Retinal pigment epithelial cell (primary cell): ENCODE measurements around the gene TTLL5.

ENCODE experiments used
- DNase-seq: peaks from one replicate; pipeline ENCODE4 v3.0.0-alpha.2; 2010; ENCODE audit warnings: low read depth
- H3K4me3 ChIP-seq: 2 replicates; pipeline ENCODE4 v1.5.1; 2011; ENCODE audit warnings: mild to moderate bottlenecking, low read length, control low read depth, moderate library complexity
- TF ChIP-seq, protein P1 (sequence below): conservative IDR thresholded peaks from 2 replicates; pipeline ENCODE4 v1.5.1; 2011; ENCODE audit warnings: low read depth, low read length, control low read depth, inconsistent platforms

The TTLL5 gene

DNA sequence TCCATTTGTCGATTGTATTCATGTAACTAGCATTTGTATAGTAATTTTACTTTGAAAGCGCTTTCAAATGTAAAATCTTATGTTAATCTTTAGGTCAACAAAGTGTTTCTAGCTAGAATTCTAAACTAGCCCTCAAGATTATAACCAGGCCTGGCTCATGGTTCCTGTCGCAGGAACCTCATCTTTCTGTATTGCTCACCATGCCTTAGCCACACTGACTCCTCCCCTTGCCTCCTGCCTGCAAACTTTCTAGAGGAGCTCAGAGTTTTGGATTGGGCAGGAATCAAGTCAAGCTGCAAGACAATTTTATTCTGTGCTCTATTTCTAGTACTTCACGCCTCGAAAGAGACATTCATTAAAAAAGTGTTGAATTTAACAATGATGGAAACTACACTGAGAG, 220.9 kb downstream of the TTLL5 start:
- TF ChIP-seq, protein P1, sequence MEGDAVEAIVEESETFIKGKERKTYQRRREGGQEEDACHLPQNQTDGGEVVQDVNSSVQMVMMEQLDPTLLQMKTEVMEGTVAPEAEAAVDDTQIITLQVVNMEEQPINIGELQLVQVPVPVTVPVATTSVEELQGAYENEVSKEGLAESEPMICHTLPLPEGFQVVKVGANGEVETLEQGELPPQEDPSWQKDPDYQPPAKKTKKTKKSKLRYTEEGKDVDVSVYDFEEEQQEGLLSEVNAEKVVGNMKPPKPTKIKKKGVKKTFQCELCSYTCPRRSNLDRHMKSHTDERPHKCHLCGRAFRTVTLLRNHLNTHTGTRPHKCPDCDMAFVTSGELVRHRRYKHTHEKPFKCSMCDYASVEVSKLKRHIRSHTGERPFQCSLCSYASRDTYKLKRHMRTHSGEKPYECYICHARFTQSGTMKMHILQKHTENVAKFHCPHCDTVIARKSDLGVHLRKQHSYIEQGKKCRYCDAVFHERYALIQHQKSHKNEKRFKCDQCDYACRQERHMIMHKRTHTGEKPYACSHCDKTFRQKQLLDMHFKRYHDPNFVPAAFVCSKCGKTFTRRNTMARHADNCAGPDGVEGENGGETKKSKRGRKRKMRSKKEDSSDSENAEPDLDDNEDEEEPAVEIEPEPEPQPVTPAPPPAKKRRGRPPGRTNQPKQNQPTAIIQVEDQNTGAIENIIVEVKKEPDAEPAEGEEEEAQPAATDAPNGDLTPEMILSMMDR, result no peak
- DNase-seq, result no peak
- no peak overlapping the region for H3K4me3 ChIP-seq

DNA sequence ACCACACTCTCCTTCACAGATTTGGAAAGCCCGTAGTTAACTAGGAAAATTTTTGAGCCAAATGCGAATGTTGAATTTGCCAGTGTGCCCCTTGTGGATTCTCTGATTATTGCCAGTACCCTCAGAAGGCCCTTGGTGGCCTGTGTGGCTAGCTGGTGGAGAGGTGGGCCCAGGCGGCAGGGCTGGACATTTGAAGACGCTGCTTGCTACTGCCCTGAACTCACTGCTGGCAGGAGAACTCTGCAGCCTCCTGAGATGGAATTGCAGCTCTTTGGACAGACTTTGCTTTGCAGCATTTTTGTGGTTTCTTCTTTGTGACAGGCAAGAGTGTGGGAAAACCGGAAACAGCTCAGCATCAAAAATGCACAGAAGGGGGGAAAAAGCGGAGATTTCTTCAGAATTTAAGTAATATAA, 223.2 kb downstream of the TTLL5 start:
- peak; percentile 79 for DNase-seq
- no peak overlapping the region for H3K4me3 ChIP-seq
- TF ChIP-seq, protein P1, result peak; percentile 47

DNA sequence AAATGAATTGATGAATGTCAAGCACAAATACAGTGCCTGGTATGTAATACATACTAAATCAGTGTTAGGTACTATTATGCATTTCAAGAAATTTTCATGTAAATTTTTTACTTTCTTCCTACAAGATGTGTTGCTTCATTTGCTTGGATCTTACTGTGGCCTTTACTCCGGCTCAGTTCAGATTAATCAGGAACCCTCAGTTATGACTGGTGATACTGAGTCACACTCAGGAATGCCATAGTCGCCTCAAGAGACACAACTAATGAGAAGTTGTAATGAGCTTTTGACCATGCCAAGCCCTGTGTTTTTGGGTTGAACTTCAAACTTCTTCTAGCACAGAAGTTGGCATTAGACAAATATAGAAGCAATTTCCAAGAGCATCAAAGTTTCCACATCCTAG, 224.8 kb downstream of the TTLL5 start:
- TF ChIP-seq, protein P1, result no peak
- no peak overlapping the region for H3K4me3 ChIP-seq
- peak; percentile 77 for DNase-seq

DNA sequence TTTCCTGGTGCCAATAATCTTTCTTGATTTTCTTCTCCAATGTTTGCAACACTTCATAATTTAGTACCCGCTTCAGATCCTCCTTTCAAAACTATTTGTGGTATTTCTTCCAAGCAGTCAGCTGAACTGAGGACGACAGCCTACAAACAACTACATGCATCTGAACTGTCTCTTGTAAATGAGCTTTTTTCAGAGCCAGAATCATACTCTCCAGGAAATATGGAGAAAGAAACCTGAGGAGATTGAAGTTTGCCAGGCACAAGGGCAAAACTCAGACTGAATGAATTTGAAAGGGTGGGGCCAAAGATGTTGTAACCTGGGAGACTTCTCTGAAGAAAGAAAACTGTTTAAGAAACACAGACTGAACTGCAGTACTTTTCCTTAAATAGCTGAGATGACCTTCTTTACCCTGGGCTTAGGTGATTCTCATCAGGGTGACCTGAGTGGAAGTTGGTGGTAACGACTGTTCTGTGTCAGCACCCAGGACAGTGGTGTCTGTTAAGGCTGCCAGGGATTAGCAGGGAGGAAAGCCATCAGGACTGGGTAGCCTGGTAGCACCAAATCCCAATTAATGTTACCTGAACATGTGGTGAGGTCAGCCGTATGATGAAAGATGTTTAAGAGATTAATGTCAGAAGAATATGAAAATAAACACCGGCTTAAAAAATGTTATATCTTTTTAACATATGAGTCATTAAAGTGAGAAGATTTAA, 225.7 kb downstream of the TTLL5 start:
- no peak for DNase-seq
- H3K4me3 ChIP-seq, result no peak overlapping the region
- TF ChIP-seq, protein P1, result no peak

DNA sequence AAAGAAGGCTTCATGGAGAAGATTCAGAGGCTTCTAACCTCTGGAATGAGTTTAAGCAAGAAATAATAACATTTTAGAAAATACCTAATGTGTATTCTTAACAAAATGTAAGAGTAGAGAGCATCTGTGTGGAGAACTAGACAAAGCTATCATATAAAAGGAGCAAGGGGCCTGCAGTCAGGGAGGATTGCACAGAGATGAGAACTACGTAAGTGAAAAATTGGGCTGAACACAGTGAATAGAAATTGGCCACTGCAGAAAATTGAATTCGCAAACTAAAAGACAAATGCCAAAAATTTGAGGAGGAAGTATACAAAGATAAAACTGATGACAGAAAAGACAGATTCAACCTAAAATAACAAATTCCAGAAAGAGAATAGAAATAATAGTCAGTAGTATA, 227.9 kb downstream of the TTLL5 start:
- TF ChIP-seq, protein P1, result no peak
- no peak for DNase-seq

DNA sequence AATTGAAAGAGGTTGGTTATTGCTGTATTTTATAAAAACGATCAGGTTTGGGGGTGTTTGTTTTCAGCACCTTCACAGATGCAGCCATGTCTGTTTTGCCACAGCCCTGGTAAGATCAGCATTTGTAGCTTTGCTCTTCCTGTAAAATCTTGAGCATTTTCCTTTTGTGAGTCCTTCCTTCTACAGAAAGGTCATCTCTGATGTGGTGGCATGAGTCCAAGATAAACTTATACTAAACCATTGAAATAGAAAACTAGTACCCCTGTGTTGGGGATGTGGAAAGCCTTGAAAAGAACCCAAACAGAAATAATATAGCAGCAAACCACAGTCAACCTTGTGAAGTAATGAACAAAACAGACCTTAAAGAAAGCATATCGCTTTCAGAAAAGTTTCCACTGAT, 235.3 kb downstream of the TTLL5 start:
- DNase-seq, result no peak
- H3K4me3 ChIP-seq, result no peak overlapping the region
- TF ChIP-seq, protein P1, result no peak

More for the DNA sequence above, 227.9 kb downstream of the TTLL5 start:
- no peak overlapping the region for H3K4me3 ChIP-seq

DNA sequence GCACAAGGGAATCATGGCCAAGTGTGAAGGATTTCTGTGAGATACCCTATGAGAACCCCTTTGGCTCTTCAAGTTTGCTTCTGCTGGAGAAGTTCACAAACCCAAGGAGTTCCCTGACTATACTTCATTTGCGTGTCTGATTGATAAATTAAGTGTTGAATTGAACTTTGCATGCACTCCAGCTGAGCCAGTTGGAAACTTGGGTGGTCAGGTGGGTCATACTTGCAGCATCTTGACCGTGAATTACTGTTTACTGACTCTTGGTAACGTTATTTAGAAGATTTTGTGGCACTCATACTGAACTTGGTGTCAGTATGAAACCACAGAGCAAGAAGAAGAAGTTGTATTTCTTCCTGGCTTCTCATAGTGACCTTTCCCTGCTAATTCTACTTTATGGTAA, 243.3 kb downstream of the TTLL5 start:
- TF ChIP-seq, protein P1, result no peak
- no peak for DNase-seq
- H3K4me3 ChIP-seq, result no peak overlapping the region
